ENCODE measurements around the gene HNF1B. TPM values are rescaled to one million over a fixed set of nuclear protein-coding genes. Genes with fewer than 3 reads are reported as not detected.

The HNF1B gene
- total RNA-seq, 6 donors from 2014 or later = 14.4 to 31.4 (median 16.0) TPM

- DNase-seq = no peak
- Histone ChIP-seq H3K27ac (no peak overlapping the region), H3K27me3 (no peaks in the 10 kb centered on the region), H3K4me1 (peaks cover 15 to 32% (median 22%) of the 10 kb centered on the region in 4 donors), H3K4me3 (no peak overlapping the region), H3K36me3 (peaks cover 6 to 39% (median 16%) of the 10 kb centered on the region in 4 donors), H3K9me3 (no peaks in the 10 kb centered on the region)
- ATAC-seq (ENCODE audit: low FRiP score in 2 of 2) = no peak
- TF ChIP-seq CTCF (IDR thresholded peaks at IDR 0.05) = no peak
- TF ChIP-seq POLR2AphosphoS5 (IDR thresholded peaks at IDR 0.05) = no peak
- TF ChIP-seq POLR2A (IDR thresholded peaks at IDR 0.05) = no peak
- TF ChIP-seq EP300 (IDR thresholded peaks at IDR 0.05) = no peak
Measured at GRCh38 chr17:37640015-37640414, 104.8 kb downstream of the HNF1B start.

GRCh38 chr17:37637956-37638355 lies 106.9 kb downstream of the HNF1B start:
- Histone ChIP-seq H3K4me1 (peaks cover 15 to 28% (median 19%) of the 10 kb centered on the region in 4 donors), H3K27me3 (no peaks in the 10 kb centered on the region), H3K36me3 (peaks cover 6 to 48% (median 16%) of the 10 kb centered on the region in 4 donors), H3K4me3 (no peak overlapping the region), H3K9me3 (no peaks in the 10 kb centered on the region), H3K27ac (no peak overlapping the region)
- no peak for ATAC-seq (ENCODE audit: low FRiP score in 2 of 2)
- no peak for DNase-seq
- TF ChIP-seq EP300 (IDR thresholded peaks at IDR 0.05) = no peak
- no peak for TF ChIP-seq POLR2AphosphoS5 (IDR thresholded peaks at IDR 0.05)
- TF ChIP-seq POLR2A (IDR thresholded peaks at IDR 0.05) = no peak
- no peak for TF ChIP-seq CTCF (IDR thresholded peaks at IDR 0.05)

Other genes with a start within 250 kb of the HNF1B start
- gene SYNRG, start 135.6 kb downstream of the HNF1B start, total RNA-seq = 10 to 100 TPM; 25.2 to 58.7 (median 43.8) TPM
- 10 to 100 TPM in 5 of 6 donors, 1 to 10 TPM in 1; 9.0 to 24.9 (median 14.2) TPM for gene DDX52, start 101.6 kb downstream of the HNF1B start, total RNA-seq
- gene TBC1D3K, start 179.4 kb upstream of the HNF1B start, total RNA-seq = under 1 TPM in 1 of 6 donors, not detected in 5; 0.15 TPM
- 10 to 100 TPM in 5 of 6 donors, 1 to 10 TPM in 1; 9.4 to 57.6 (median 17.8) TPM for gene TBC1D3L, start 244.0 kb upstream of the HNF1B start, total RNA-seq